ENCODE results near the gene TAPT1. TPM values are rescaled to one million over a fixed set of nuclear protein-coding genes. Genes with fewer than 3 reads are reported as not detected.
"Not testable (repeated sequence)": the region's sequence is repeated elsewhere in the genome, so short reads cannot be mapped to it uniquely, and the experiment has no call there.

TAPT1 gene
- total RNA-seq, 1 donor from 2014 or later: 39.5 TPM

DNA sequence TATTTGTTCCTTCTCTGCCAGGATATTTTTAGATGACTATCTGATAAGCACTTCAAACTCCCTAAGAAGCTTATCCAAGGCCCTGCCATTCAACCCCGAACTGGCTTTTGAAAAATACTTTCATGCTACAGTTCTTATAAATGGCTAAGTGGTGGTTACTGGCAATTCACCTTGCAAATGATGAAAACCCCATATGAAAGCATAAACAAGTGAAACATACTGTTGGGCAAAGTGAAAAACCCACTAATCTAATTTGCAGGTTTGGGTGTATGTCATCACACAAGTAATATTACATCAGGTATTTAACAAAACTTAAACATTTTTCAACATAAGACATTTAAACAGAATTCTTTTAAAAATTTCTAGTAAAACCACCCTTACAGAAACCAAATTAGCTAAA, 31.1 kb downstream of the TAPT1 start:
- no peak for DNase-seq
- no peak for ATAC-seq (ENCODE audit: poor library complexity)
- intact Hi-C loops (cut with DNase I): no loop called here

DNA sequence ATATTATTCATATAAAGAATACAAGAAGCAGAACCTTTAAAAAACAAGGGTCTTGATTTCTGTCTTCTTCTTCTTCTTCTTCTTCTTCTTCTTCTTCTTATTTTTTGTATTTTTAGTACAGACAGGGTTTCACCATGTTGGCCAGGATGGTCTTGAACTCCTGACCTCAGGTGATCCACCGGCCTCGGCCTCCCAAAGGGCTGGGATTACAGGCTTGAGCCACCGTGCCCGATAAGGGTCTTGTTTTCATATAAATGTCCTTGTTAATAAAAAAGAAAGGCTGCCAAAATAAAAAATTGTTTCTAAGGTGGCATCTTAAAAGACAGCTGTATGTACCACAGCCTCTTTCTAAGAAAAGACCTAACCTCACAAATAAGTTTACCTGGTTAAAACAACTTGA, 31.5 kb downstream of the TAPT1 start:
- ATAC-seq (ENCODE audit: poor library complexity); DNase-seq; intact Hi-C loops (cut with DNase I): not testable (repeated sequence)

DNA sequence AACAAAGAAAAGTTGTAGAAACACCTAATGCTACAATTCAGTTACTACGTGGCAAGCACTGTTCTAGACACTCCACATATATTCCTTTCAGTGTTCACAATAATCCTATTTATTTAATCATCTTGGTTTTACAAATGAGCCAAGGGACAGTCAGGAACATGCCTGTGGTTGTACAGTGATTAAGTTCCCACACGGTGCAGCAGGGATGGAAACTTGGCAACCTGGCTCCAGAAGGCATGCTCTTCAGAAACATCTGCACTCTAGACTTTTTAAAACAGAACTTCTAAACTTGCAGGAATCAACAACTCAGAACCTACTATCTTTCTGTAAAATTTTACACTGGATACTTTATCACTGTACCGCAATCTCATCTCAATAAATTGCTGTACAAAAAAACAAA, 32.1 kb downstream of the TAPT1 start:
- DNase-seq (no peak), ATAC-seq (ENCODE audit: poor library complexity) (peak; percentile 63)
- intact Hi-C loops (cut with DNase I): no loop called here

DNA sequence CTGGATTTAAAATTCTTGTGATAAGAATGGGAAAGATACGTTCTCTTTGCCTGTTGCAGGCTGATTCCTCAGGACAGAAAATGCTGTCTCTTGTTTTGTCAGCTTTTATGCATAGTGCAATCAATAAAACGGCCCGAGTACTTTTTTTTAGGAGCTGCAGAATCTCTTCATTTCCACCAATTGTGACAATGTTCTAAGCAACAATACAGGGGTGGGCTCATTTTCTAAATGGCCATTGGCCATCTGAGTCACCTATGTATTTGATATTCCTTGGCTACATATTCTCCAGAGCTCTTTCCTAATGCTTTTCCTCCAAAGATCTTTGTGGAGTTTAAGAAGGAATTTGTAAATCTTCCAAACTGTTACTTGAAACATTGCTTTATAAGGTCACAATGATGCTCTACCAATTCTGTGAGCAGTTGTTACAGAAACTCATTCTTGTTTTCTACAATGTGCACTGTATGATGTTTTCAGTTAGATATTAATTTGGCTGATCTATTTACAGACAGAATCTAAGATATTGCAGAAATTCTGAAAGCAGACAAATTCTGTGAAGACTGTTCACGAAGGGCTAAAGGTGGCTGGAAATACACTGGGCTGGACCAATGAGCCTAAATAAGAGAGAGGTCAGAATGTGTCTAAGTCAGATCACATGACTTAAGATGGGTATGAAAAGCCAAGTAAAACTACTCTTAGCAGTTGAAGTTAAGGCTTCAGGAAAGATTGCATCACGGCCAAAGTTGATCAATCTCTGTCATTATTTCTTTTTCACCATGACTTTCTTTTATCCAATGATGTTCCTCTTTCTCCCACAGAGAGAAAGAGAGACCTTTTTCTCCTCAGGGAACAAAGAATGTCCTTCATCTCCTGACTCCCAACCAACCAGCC, 33.4 kb downstream of the TAPT1 start:
- DNase-seq (no peak), ATAC-seq (ENCODE audit: poor library complexity) (no peak)
- intact Hi-C loops (cut with DNase I): no loop called here

DNA sequence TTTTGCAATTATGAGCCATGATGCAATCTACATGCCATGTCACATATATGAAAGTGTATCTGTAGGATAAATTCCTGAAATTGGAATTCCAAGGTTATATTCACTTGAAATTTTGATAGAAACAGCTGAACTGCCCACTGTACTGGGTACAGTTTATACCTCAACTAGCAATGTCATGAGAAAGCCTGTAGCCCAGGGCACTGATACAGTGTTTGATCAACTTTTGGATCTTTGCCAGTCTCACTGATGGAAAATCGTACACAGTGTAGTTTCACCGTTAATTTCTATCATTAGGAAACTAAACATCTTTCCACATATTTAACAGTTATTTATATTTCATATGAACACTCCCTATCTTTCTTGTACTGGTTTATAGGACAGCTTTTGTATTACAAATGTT, 34.2 kb downstream of the TAPT1 start:
- no peak for ATAC-seq (ENCODE audit: poor library complexity)
- intact Hi-C loops (cut with DNase I): no loop called here
- DNase-seq: no peak

DNA sequence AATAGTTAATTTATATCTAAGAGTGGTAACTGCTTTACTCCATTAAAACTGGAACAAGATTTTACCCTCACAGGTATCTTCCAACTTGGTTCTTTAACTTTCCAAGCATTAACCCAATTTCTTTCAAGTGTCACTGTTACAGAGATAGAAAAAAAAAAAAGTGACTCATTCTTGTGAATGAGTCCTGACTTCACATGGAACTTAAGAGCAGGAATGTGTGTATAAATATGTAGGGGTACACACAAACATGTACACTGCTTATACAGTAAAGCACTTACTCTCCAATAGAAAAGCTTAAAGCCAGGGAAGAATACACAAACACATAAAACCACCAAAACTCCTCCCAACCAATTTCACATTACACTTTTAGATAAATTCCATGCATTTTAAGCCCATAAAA, 38.8 kb downstream of the TAPT1 start:
- intact Hi-C loops (cut with DNase I): no loop called here
- ATAC-seq (ENCODE audit: poor library complexity) (no peak), DNase-seq (no peak)

DNA sequence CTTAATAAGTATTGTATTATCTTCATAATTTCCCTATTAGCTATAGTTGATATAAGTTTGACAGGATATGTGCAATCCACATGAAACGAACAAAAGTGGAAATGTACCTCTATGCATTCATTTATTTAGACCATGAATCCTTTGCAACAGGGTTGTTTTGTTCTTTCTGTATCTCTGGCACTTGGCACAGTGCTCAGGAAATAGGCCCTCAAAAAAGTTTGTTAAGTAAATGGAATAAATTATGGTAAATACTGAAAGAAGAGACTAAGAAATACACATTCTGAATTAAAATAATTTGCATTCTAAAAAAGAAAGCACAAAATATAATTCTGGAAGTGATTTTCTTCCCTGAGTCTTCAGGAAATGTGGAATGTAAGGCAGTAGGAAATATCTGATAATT, 39.3 kb downstream of the TAPT1 start:
- DNase-seq: no peak
- intact Hi-C loops (cut with DNase I): no loop called here
- ATAC-seq (ENCODE audit: poor library complexity): no peak

DNA sequence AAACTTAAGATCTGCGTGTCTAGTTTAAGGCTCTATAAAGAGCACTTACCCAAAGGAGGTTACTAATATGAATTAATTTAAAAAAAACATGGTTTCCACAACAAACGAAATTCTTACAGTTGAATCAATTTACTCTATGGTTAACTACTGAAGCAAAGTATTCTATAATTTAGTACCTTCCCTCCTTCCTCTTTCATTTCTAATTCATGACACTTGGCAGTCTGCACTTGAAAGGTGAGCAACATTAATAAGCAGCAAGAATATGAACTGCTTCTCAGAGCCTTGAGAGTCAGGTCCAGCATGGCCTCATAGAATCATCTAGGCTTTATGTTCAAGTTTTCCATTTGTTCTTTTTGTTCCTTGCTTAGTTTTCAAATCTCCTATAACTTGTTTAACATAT, 42.7 kb downstream of the TAPT1 start:
- ATAC-seq (ENCODE audit: poor library complexity): no peak
- intact Hi-C loops (cut with DNase I): no loop called here
- no peak for DNase-seq

DNA sequence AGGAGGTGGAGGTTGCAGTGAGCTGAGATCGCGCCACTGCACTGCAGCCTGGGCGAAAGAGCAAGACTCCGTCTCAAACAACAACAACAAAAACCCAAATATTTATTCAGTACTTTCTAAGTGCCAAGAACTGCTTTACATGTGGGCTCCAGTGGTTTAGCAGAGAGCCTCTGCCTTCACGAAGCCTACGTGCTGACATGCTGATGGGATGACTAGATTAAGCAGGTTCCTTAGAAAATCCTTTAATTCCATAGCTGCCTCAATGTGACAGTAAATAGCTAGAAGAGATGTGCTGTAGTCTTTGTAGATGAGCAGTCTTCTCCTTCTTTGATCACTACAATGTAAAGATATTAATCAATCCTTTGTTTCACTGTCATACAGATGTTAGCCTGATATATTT, 49.6 kb downstream of the TAPT1 start:
- DNase-seq (no peak), ATAC-seq (ENCODE audit: poor library complexity) (no peak)
- intact Hi-C loops (cut with DNase I): no loop called here

DNA sequence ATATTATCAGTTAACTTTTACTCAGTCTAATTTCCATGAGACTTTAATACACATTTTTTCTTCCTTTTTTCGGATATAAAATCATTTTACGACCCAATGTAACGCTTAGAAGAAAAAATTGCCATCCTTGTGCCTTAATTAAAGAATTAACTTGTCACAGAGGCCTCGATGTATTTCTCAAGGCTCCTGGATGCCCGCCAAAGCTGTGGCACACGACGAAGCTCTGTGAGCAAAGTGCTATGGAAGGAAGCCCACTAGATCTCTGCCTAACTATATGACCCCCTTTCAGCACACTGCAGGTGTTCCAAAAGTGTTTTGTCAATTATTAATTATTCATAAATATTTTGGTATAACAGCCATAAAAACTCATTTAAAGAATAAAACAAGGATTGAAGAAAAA, 54.4 kb downstream of the TAPT1 start:
- DNase-seq: no peak
- intact Hi-C loops (cut with DNase I): no loop called here
- no peak for ATAC-seq (ENCODE audit: poor library complexity)

DNA sequence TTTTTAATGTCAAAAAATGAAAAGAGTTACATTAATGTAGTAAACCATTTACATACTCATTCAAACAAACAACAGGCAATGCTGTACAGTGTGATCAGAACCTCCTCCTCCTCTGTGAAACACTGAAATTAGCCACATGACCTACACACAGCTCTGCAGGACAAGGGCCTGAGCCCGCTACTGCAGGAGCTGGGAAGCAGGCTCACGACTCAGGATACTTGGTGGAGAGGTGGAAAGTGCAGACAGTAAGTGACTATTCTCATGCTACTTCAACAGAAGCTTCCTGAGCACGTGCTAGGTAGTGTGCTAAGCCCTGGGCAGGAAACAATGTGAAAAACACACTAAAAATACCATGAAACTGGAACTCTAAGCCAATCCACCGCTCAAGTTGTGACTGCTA, 56.8 kb downstream of the TAPT1 start:
- no peak for ATAC-seq (ENCODE audit: poor library complexity)
- intact Hi-C loops (cut with DNase I): no loop called here

DNA sequence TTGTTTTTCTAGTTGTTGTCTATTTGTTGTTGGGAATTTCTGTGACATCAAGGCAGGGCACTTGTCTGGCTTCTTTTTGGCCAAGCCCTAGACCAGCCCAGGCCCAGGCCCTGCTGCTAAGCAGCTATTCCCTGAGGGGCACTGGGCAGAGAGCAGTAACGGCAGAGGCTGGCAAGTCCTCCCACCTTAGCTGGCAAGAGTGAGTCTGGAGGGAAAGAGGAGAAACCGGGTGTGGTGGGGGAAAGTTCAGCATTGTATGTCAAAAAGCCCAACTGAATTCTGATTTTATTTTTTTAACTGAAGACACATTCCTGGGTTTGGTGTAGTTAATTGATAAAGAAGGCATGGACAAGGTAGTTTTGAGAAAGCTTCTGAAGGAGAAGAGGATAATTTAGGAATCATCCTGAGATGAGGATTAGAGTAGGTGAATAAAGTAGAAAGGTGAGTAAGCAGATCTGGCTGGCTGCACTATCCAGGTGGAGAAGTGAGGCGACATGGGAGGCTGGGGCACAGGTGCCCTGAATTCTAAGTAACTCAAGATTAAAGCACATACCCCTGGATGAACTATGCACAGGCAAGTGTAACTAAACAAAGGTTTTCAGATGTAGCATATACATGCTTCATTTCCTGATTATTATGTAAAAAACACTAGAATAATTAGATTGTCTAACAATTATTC, 57.4 kb downstream of the TAPT1 start:
- DNase-seq (no peak), ATAC-seq (ENCODE audit: poor library complexity) (no peak)
- intact Hi-C loops (cut with DNase I): no loop called here

More for the DNA sequence above, 56.8 kb downstream of the TAPT1 start:
- DNase-seq: no peak

DNA sequence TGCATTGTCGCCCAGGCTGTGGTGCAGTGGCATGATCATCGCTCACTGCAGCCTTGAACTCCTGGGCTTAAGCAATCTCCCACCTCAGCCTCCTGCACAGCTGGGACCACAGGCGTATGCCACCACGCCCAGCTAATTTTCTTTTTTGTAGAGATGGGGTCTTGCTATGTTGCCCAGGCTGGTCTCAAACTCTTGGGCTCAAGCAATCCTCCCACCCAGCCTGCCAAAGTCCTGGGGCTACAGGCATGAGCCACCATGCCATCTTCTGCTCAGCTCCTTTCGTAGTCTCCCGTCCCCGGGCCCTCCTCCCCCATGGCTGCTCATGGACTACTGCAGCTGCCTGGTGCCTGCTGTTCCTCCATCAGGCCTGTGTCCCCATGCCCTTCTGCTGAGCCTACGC, 58.1 kb downstream of the TAPT1 start:
- intact Hi-C loops (cut with DNase I): no loop called here
- ATAC-seq (ENCODE audit: poor library complexity) (no peak), DNase-seq (no peak)

DNA sequence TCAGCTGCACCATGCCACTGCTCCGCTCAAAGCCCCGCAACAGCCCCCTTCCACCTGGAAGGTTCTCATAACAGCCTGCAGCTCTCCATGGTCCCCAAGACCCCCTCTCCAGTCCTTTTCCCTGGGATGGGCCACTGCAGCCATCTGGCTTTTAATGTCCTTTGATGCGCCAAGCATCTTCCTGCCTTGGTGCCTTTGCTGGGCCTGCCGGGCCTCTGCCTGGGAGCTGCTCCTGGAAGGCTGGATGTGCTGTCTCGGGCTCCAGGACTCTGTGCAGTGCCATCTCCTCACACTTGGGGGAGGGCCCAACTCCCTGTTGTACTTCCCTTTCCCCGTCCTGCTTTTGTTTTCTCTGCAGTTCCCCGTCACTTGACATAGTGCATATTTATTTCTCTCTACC, 60.3 kb downstream of the TAPT1 start:
- intact Hi-C loops (cut with DNase I): no loop called here

DNA sequence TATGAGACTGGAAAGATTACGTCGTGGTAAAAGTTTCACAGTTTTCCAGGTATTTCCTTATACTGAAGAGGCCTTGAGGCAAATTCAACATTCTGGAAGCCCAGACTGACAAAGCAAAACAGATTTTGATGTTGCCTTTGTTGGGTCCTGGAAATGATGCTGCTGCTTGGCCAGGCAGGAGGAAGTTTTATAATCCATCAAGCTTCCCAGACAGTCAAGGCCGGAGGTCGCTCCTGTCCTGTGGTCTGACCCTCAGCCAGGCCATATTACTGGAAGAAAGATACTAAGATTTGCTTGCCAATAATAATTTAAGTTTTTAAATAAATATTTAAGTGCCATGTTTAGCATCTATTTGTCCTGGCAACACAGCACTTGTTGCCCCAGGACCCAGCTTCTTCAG, 63.4 kb downstream of the TAPT1 start:
- no peak for DNase-seq
- ATAC-seq (ENCODE audit: poor library complexity): no peak
- intact Hi-C loops (cut with DNase I): no loop called here

More for the DNA sequence above, 60.3 kb downstream of the TAPT1 start:
- no peak for DNase-seq
- ATAC-seq (ENCODE audit: poor library complexity): no peak

DNA sequence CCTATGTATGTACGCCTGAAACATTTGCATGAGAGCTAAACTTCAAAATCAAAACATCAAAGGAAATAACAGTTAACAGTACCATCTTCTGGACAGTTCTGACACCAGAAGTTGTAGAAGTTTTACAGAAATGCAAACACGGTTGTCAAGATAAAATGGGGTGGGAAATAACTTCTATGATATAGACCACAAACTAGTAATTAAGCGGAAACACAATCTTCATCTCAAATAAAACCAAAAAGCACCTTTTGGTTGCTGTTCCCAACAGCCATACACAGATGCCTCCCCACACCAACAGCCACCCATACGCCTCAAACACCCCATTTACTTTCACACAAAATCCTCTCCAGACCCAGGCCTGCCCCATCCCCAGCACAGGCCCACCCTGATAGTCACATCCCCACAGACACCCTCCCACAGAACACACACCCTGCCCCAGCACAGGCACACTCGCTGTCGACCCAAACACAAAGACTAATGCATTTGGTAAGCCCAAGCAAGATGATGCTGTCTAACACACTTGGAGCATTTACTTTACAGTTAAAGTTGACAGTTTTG, 64.3 kb downstream of the TAPT1 start:
- ATAC-seq (ENCODE audit: poor library complexity) (no peak), DNase-seq (no peak)
- intact Hi-C loops (cut with DNase I): no loop called here

DNA sequence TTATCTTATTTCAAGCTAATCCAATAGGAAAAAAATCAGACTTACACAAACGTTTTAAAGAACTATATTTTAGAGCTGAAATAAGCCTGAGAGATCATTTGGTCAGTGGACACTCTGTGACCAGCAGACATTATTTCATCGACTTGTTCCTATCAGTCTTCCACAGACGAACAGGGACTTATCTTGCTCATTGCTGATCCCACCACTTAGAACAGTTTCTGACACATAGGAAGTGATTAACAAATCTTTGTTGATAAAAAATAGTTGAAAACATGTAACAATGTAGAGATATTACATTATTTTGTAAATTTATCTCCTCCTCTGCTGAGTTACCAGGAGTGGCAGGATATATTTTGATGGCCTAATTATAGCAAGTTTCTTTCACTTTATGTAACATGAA, 65.8 kb downstream of the TAPT1 start:
- DNase-seq: no peak
- no peak for ATAC-seq (ENCODE audit: poor library complexity)
- intact Hi-C loops (cut with DNase I): no loop called here

DNA sequence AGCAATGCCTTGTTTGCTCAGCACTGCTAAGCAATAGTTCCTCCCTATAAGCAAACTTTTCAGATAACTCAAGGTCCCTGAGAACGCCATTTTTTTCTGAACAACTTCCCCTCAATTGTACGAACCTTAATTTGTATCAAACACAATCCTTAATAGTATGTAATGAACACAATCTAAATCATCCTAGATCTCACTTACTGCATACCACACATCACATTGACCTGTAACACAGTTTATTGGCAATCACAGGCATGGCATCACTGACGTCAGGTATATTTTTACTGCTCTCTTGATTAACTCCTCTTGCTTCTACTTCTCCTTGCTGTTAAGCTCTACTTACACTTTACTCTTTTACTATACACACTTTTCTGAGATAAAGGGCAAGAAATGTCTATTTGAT, 67.0 kb downstream of the TAPT1 start:
- intact Hi-C loops (cut with DNase I): no loop called here
- ATAC-seq (ENCODE audit: poor library complexity) (no peak), DNase-seq (no peak)

DNA sequence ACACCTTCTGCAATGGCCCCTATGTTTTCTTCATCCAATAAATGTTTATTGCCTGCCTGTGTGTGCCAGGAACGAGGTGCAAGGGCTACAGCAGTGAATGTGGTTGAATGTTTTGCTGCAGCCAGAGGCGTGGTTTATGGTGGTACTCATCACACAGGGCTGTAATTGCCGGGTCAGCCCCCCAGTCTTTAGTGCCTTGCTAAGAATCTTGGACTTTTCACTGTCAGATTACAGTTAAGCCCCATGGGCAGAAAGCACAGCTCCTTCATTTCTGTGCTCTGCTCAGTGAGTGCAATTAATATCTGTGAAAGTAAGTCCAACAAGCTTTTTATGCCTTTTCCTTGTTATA, 67.8 kb downstream of the TAPT1 start:
- ATAC-seq (ENCODE audit: poor library complexity) (no peak), DNase-seq (no peak)
- intact Hi-C loops (cut with DNase I): no loop called here
